RPMI7951 (cell line): Measurements from ENCODE around the gene SVOPL. TPM values are rescaled to one million over a fixed set of nuclear protein-coding genes. Genes with fewer than 3 reads are reported as not detected.

ENCODE experiments used
- DNase-seq: peaks from one replicate; pipeline ENCODE4 v3.0.0-alpha.2; 2012; ENCODE audit warnings: low read depth
- total RNA-seq: library from RNA; depleted of rRNA; stranded (reverse); fragments of >200 nt; shearing (Covaris generic); gene quantifications from 2 replicates; pipeline ENCODE4 v1.2.3, GENCODE V29; 2014

Gene SVOPL
- total RNA-seq, 1 experiment from 2014 or later: not detected

DNA sequence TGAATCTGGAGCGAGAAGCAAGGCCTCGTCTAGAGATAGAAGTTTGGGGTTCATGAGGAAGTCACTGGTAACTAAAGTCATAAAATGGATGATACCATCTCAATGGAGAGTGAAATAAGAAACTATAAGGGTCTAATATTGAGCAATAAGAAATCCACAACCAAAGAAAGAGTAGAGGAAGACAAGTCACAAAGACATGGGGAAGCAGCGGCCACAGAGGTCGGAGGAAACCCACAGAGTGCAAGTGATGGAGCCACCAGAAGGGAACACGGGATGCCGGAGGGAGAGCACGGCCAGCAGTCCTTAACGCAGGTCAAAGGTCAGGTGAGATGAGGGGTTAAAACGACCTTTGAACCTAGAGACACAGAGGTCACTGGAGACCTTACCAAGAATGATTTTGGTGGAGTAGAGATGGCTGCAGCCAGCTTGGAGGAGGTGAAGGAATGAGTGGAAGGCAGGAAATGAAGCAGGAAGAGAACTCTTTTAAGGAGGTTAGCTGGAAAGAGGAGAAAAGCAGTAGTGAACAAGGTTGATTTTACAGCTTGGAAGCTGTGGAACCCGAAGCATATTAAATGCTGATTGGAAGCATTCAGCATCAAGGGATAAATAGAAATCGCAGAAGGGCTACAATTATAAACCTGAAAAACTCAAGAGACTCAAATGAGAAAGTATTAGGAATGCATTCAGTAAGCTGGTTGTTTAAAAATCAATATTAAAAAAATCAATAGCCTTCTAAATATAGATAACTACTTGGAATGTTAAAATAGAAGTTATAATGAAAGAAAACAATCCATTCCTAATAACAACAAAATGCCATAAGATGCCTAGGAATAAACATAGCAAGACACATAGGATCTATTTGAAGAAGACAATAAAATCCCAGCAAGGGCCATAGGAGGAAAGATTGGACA is 93.7 kb downstream of the SVOPL start:
- no peak for DNase-seq

DNA sequence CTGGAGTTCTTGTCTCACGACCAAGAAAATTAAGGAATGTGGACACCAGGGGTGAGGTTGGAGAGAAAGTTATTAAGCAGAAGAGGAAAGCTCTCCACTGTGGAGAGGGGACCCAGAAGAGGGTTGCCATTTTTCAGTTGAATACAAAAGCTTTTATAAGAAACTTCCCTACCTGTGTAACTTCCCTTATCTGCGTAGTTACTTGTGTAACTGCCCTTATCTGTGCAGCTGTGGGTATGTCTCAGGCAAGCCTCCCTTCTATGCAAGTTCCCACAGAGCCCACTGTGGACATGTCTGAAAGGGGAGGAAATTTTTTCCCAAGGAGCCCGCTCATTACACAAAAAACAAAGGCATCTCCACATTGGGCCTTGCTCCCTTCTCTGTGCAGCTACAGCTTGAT is 94.9 kb downstream of the SVOPL start:
- DNase-seq: no peak

DNA sequence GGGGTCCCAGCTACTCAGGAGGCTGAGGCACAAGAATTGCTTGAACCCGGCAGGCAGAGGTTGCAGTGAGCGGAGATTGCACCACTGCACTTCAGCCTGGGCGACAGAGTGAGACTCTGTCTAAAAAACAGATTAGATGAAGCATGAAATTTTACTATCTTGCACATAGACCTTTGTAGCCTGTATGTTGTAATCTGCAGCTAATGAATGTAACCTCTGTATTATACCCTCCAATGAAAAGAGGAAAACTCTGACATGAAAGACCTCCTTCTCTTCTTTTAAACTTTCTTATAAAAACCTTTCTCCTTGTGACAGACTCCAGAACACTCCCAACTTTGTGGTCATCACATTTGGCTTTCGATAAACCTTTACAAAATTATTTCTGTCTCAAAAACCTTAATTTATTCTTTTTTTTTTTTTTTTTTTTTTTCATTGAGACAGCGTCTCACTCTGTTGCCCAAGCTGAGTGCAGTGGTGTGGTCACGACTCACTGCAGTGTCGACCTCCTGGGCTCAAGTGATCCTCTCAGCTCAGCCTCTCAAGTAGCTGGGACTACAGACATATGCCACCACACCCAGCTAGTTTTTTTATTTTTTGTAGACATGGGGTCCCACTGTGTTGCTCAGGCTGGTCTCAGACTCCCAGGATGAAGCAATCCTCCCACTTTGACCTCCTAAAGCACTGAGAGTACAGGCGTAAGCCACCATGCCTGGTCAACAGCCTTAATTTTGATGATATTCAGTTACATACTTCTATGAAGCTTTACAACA is 97.4 kb downstream of the SVOPL start:
- peak; percentile 10 for DNase-seq

DNA sequence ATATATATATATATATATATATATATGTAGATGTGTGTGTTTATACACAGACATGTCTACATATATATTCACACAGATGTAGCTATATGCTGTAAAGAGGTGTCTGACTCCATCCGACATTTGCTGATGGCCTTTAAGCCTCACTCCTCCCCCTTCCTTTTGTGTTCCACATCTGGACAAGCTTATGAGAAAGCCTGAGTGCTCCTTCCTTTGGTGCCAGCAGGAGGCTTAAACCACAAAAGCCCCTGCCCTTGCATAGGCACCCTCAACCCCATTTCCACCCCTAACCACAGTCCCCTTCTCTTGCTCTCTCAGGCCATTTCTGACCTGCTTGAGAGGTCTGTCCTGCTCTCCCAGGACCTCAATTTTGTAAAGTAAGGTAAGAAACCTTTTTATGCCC is 98.7 kb downstream of the SVOPL start:
- no peak for DNase-seq

DNA sequence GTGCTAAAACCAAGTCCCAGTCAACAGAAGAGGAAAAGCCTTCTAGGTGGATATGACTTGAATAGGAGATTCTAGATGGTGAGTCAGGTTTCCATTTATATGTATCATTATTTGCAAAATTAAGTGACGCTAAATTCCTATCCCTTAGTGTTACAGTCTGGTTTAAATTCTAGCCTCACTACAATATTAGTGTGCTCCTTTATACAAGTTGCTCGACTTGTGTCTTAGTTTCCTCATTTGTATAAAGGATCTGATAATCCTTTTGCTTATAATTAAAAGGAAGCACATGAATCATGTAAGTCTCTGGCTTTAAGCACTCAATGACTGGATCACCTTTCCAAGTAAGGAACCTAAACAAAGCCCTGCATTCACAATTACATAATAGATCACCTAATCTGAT is 105.7 kb downstream of the SVOPL start:
- no peak for DNase-seq

DNA sequence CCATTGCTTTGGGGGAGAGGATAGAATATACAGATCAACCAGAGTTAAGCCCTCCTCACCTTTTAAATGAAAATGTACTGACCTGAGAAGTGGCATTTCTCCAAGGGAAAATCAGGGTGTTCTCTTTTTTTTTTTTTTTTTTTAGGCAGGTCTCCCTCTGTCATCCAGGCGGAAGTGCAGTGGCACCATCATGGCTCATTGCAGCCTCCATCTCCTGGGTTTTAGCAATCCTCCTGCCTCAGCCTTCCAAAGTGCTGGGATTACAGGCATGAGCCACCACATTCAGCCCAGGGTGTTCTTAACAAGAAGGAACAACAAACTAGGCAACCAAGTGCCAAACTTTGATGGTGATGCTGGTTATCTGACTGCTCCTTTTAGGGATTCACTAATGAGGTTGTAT is 111.0 kb downstream of the SVOPL start:
- no peak for DNase-seq

DNA sequence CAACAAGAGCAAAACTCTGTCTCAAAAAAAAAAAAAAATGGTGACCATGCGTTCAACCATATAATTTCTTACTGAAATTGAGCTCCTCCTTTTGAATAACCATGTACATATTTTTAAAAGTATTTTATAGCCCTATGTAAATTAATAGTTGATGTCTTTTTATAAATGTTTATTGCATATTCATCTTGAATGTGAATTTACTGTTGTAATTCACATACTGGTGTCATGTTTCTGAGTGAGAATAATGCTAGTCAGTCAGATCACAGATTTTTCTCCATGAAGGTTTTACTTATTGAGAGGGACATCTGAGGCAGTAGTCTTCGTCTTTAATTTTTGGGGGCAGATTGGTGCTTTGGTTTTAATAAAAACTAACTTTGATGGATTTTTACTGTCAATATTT is 112.2 kb downstream of the SVOPL start:
- DNase-seq: no peak

DNA sequence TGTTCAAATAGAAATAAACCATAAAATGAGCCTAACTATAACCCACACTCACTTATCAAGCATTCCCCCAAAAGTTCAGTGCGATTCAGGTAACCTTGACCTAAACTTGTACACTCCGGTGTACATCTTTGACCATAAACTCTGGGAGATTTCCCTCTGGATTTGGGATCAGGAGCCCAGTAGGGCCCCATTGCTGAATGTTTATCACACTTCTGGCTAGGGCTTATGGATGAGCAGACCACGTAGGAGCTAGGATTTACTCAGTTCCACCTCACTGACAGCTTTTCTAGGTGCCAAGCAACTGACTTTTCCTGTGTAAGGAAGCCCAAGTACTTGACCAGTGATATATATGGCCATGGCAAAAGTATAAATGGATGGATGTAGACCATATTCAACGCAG is 113.7 kb downstream of the SVOPL start:
- no peak for DNase-seq

DNA sequence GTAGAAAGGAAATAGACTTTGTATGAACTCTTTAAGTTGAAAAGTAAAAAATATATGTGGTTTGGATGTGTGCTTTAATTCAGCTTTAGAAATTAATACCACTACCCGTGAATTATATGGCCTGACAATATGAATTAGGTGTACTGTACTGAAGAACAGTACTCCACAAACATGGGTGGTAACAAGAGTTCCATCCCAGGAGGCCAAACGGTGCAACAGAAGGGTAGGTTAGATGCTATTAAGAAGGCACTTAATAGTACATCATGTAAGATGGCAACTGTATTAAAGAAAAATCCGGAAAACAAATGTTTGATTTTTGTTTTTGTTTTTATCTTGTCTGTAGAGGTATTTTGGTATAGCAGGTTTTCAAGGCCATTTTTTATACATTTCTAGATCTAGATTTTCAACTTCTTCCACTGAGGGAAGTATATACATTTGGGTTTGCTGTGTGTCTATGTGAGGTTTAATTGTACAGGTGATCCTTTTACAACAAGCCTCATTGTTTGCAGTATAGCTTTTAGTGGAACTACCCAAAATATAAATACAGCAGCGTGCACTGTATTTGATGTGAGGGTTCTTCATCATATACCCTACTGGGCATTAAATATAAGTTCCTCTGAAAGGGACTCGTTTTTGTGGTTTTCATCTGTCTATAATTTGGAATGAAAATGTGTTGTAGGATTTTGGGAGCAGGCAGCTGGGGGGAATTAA is 115.7 kb downstream of the SVOPL start:
- DNase-seq: no peak

DNA sequence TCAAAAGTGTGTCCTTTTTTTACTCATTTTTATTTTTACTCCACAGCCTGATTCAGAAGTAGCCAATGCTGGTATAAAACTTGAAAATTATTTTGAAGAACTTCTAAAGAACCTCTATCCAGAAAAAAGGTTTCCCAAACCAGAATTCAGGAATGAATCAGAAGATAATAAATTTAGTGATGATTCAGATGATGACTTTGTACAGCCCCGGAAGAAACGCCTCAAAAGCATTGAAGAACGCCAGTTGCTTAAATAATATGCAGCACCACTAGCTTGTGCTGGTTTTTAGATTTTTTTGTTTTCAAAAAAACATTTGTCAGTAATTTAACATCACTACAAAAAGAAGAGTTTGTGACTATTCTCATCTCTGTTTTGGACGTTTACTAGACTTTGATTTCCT is 116.5 kb downstream of the SVOPL start:
- DNase-seq: no peak

DNA sequence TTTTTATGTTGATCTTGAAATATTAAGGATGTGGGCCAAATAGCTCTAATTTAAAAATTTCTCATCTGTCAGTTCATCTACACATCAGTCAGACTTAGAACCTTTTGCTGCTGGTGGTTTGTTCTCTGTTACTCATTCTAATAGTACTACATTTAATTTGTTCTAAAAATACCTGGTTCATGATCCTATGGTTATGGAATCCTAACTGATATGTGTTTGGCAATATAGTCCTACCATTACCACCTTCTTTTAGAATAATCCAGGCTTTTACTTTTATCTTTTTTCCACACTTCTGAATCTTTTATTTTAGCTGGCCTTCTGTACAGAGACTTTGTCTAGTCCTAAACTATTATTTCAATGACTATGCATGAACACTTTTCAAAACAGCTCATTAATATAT is 116.9 kb downstream of the SVOPL start:
- DNase-seq: no peak

DNA sequence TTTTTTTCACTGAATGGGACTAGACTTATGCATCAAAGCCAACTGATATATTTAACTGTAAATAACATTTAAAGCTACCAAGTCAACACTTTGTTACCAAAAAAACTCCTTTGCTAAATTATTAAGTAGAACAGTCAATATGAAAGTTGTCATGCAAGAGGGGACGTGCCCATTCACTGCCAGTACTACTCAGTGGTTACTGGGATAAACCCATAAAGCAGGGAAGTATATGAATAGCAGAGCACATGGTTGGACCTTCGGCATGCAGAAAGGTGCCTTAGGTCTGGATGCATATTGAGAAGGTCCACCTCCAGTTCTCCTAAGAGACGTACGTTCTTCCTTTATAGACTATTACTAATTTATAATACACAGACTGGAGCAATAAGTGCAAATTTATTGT is 120.1 kb downstream of the SVOPL start:
- no peak for DNase-seq

DNA sequence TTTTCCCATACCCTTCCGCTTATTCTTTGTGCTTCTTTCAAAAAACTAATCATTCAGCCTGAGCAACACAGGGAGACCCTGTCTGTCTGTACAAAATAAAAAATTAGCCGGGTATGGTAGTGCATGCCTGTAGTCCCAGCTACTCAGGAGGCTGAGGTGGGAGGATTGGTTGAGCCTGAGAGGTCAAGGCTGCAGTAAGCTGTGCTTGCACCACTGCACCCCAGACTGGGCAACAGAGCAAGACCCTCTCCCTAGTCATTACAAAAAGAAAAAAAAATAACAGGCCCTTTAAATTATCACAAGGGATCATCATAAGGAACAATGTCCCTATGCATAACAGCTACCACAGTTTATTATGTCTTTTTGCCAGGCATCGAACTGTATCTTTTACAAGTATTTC is 121.5 kb downstream of the SVOPL start:
- DNase-seq: no peak

DNA sequence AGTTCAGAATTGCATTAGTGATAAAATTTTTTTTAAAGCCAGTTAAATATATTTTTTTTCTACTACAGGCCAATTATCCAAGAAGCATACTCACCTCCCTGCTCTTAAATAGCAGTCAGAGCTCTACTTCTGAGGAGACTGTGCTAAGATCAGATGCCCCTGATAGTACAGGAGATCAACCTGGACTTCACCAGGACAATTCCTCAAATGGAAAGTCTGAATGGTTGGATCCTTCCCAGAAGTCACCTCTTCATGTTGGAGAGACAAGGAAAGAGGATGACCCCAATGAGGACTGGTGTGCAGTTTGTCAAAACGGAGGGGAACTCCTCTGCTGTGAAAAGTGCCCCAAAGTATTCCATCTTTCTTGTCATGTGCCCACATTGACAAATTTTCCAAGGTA is 122.0 kb downstream of the SVOPL start:
- DNase-seq: no peak

DNA sequence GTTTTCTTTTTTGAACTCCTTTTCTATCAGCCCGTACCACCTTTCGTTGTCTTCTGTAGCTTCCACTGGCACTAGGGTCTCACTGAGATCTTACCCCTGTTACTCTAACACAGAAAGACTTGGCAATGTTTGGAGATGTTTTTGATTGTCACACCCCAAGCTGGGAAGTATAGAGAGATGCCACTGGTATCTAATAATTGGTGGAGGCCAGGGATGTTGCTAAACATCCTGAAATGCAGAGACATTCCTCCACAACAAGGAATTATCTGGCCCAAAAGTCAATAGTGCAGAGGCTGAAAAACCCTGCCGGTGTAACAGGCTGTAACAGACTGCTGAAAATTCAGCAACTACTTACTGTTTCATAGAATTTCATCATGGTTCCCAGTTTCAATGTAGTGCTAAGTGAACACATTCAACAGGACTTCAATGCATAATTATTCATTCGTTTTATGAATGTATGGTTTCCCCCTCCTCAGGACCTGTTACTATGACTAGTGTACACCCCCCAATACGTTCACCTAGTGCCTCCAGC is 125.2 kb downstream of the SVOPL start:
- no peak for DNase-seq

DNA sequence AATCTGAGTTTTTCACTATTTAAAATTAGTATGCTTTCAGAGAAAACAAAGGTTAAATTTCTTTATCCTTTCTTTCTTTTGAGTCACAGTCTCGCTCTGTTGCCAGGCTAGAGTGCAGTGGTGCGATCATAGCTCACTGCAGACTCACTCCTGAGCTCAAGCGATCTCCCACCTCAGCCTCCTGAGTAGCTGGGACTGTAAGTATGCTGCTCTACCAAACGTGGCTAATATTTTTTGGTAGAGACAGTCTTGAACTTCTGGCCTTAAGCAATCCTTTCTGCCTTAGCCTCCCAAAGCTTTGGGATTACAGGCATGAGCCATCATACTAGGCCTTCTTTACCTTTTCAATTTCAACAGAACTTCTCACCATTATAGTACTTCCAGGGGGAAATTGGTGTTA is 127.4 kb downstream of the SVOPL start:
- no peak for DNase-seq

DNA sequence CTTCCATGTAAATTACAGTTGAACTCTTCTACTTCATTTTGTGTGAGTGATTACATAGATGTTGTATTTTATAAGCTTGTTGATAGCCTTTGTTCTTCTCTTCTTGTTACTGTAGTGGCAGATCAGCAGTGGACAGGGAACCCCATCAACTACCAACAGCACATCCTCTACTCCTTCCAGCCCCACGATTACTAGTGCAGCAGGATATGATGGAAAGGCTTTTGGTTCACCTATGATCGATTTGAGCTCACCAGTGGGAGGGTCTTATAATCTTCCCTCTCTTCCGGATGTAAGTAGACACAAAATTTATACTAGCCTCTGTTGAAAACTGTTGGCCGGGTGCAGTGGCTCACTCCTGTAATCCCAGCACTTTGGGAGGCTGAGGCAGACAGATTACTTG is 130.4 kb downstream of the SVOPL start:
- DNase-seq: no peak

DNA sequence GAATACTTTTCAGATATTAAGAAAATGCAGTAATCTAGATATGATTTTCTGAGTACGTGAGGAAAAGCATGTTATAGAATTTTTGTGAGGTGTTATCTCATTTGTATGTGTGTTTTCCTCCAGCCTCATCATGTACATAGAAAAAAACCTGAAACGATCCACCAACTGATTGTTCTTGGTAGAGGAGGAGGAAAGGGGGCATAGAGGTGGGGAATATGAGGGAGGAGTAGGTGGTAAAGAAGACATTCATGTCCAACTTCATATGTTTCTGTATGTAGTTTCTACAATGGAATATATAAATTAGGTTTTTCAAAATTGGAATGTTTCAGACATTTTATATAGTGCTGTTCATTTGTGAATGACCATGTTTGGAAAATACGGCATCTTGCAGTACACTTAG is 131.7 kb downstream of the SVOPL start:
- DNase-seq: no peak

DNA sequence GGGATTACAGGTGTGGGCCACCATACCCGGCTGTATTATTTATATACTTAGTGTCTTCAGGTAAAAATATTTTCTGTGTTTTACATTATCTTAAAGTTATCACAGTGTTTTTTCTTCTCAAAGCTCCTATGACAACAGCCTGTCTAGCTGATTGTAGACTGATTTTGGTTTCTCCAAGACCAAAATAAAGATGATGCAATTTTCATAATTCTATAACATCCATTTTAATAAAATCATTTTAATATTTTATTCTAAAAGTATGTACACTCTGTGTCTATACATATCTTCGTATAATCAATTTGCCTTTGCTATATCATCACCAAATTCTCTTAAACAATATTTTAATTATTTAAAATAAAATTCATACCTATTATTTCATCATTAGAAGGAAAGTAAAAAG is 132.5 kb downstream of the SVOPL start:
- no peak for DNase-seq

DNA sequence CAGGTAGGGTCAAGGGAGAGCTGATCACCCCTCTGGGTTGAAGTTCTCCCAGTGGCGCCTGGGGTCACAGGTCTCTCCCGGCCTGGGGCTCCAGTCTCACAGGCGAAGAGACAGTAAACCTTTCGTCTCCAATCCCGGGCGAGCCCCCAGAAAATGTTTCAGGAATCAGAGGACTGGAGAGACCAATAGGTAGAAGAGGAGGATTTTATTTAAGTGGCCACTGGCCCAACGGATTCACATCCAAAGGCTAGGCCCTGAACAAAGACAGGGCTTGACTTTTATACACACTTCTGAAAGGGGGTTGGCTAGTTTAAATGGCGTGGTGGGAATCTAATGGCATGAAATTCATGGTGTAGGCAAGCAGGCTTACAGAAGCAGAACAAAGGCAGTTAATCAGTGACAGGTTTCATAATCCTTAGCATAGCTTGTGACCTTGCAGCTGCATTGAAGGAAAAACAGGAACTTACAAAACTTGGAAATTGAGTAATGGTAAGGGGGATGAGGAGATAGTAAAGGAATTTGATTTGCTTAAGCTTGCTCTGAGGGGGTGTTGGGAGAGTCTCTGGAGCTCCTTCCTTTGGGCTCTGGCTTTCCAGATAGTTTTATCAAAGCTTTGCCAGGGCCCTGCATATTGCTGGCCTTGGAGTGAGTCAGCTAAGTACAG is 135.6 kb downstream of the SVOPL start:
- peak; percentile 14 for DNase-seq

DNA sequence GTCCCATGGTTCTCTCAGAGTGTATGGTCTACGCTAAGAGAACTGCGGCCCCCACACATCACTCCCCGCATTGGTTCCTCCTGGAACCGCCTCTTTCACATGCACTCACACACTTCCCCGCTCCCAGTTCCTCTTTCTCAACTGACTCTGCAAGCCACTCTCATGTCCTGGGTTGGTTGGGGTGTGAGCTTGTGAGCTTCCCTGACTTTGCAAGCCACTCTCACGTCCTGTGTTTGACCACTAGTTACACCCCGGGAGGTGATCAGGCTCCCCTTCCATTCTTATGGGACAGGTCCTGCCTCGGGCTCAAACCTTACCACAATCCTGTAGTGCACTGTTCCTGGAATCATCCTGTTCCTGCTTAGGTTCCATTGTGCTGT is 136.1 kb downstream of the SVOPL start:
- DNase-seq: no peak

DNA sequence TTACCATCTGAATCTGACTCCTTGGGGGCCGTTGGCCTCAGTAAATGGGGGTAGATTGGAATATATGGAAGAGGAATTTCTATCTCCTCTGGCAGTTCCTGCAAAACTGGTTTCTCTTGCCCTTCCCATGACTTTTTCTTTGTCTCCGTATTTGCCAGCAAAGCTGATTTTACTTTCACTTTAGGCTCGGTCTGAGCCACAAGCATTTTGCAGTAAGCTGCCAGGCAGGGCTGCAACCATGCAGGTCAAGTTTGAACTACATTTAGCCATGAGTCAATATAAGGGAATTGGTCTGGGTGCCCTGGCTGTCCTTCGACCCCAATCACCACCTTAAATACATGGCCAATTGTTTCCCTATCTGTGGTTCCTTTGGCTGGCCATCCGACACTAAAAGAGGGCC is 136.8 kb downstream of the SVOPL start:
- peak; percentile 40 for DNase-seq
